Measurements from ENCODE around the gene KRT28.

GRCh38 chr17:40750391-40750790 is 49.4 kb downstream of the KRT28 start:
- TF ChIP-seq POLR2A (IDR thresholded peaks at IDR 0.05; ENCODE audit: low read length), result no peak
- TF ChIP-seq GATA1 (IDR thresholded peaks at IDR 0.05; ENCODE audit: low read depth, low read length), result no peak

All from erythroblast (primary cell).